ENCODE results near the gene ITGA2. TPM values are rescaled to one million over a fixed set of nuclear protein-coding genes. Genes with fewer than 3 reads are reported as not detected.

ITGA2 gene
- total and polyA plus RNA-seq, 9 of the 15 experiments (the other 6 are each of a cell fraction or from before 2014, with no cell fraction given) = 0.01 to 0.09 (median 0.03) TPM; not detected in 5

- Histone ChIP-seq H3K4me2 (ENCODE audit: insufficient read depth, low read length) (no peak overlapping the region), H3K4me1 (replicated peaks in 1 of 2; ENCODE audit: control insufficient read depth in 2 of 2, insufficient read depth in 2 of 2, low read length in 2 of 2) (no peaks in the 10 kb centered on the region), H3K9me1 (ENCODE audit: control insufficient read depth, insufficient read depth, low read length) (no peaks in the 10 kb centered on the region), H3K9ac (ENCODE audit: insufficient read depth in 1 of 2, low read depth in 2 of 2, low read length in 2 of 2) (no peak overlapping the region), H2AFZ (ENCODE audit: low read depth, low read length) (no peak overlapping the region), H3K79me2 (ENCODE audit: control insufficient read depth, insufficient read depth, low read length) (no peaks in the 10 kb centered on the region), H4K20me1 (replicated peaks; ENCODE audit: control insufficient read depth, insufficient read depth, low read length) (no peaks in the 10 kb centered on the region), H3K9me3 (replicated peaks; ENCODE audit: control insufficient read depth, insufficient read depth, low read depth, low read length) (no peaks in the 10 kb centered on the region), H3K4me3 (no peak overlapping the region), H3K36me3 (ENCODE audit: control insufficient read depth, insufficient read depth, low read length) (no peaks in the 10 kb centered on the region), H3K27ac (ENCODE audit: extremely low read depth, low read depth, low read length) (no peak overlapping the region), H3K27me3 (ENCODE audit: control insufficient read depth in 2 of 2, insufficient read depth in 2 of 2, low read length in 2 of 2) (peaks cover 0 to 4% of the 10 kb centered on the region in 2 experiments; a peak in 2 of 5 replicates)
- ATAC-seq (no peak), FAIRE-seq (no peak), DNase-seq (ENCODE audit: extremely low read depth in 1 of 4, low spot score in 3 of 4) (no peak)
- intact Hi-C loops (cut with micrococcal nuclease) = loop anchor here (1.0 to 2.0 kb wide), 2 partner anchors 148 to 253 kb away; no protein-coding TSS in a partner anchor
- BruUV-seq (replicated peaks) = no TSS peak
- in situ Hi-C loops (cut with MboI) = loop anchor here (5.0 kb wide), 1 partner anchor 149 kb away; no protein-coding TSS in a partner anchor
- ChIA-PET POLR2A (no interaction called here), CTCF (ENCODE audit: low intra/inter-chr PET ratio) (interaction anchor here (0.5 to 2.1 kb wide), 2 partner anchors 148 to 581 kb away, joined by 4 to 11 read pairs; no protein-coding TSS in a partner anchor)
- TF ChIP-seq EGR1 (conservative IDR thresholded peaks at IDR 0.05) (no peak), ZC3H8 (IDR thresholded peaks at IDR 0.05) (no peak), ZNF124 (CRISPR knock-in tag; IDR thresholded peaks at IDR 0.05) (no peak), ZNF197 (CRISPR knock-in tag; IDR thresholded peaks at IDR 0.05; ENCODE audit: low read depth) (no peak), POLR2B (IDR thresholded peaks at IDR 0.05; ENCODE audit: low read depth, partially characterized antibody) (no peak), JUN (IDR thresholded peaks at IDR 0.05; ENCODE audit: borderline replicate concordance, low read depth, low read length) (no peak), JUN (CRISPR knock-in tag; IDR thresholded peaks at IDR 0.05; ENCODE audit: borderline replicate concordance) (no peak), ZNF184 (CRISPR knock-in tag; IDR thresholded peaks at IDR 0.05) (no peak), RBM34 (IDR thresholded peaks at IDR 0.05; ENCODE audit: borderline replicate concordance, insufficient read depth, low read length) (no peak), NCOR1 (IDR thresholded peaks at IDR 0.05) (no peak), PURB (CRISPR knock-in tag; IDR thresholded peaks at IDR 0.05; ENCODE audit: low read depth) (no peak), E2F1 (CRISPR knock-in tag; IDR thresholded peaks at IDR 0.05) (no peak), GABPA (tag; conservative IDR thresholded peaks at IDR 0.05; ENCODE audit: low read depth) (no peak), NR3C1 (CRISPR knock-in tag; IDR thresholded peaks at IDR 0.05) (no peak), ZEB2 (IDR thresholded peaks at IDR 0.05) (no peak)
- TF ChIP-seq, protein P1, sequence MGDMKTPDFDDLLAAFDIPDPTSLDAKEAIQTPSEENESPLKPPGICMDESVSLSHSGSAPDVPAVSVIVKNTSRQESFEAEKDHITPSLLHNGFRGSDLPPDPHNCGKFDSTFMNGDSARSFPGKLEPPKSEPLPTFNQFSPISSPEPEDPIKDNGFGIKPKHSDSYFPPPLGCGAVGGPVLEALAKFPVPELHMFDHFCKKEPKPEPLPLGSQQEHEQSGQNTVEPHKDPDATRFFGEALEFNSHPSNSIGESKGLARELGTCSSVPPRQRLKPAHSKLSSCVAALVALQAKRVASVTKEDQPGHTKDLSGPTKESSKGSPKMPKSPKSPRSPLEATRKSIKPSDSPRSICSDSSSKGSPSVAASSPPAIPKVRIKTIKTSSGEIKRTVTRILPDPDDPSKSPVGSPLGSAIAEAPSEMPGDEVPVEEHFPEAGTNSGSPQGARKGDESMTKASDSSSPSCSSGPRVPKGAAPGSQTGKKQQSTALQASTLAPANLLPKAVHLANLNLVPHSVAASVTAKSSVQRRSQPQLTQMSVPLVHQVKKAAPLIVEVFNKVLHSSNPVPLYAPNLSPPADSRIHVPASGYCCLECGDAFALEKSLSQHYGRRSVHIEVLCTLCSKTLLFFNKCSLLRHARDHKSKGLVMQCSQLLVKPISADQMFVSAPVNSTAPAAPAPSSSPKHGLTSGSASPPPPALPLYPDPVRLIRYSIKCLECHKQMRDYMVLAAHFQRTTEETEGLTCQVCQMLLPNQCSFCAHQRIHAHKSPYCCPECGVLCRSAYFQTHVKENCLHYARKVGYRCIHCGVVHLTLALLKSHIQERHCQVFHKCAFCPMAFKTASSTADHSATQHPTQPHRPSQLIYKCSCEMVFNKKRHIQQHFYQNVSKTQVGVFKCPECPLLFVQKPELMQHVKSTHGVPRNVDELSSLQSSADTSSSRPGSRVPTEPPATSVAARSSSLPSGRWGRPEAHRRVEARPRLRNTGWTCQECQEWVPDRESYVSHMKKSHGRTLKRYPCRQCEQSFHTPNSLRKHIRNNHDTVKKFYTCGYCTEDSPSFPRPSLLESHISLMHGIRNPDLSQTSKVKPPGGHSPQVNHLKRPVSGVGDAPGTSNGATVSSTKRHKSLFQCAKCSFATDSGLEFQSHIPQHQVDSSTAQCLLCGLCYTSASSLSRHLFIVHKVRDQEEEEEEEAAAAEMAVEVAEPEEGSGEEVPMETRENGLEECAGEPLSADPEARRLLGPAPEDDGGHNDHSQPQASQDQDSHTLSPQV (IDR thresholded peaks at IDR 0.05) = no peak
Observed at GRCh38 chr5:52947851-52948250, 41.3 kb upstream of the ITGA2 start.

All from K562 (cell line).